ENCODE results near the gene PRRG2.

PRRG2 gene

DNA sequence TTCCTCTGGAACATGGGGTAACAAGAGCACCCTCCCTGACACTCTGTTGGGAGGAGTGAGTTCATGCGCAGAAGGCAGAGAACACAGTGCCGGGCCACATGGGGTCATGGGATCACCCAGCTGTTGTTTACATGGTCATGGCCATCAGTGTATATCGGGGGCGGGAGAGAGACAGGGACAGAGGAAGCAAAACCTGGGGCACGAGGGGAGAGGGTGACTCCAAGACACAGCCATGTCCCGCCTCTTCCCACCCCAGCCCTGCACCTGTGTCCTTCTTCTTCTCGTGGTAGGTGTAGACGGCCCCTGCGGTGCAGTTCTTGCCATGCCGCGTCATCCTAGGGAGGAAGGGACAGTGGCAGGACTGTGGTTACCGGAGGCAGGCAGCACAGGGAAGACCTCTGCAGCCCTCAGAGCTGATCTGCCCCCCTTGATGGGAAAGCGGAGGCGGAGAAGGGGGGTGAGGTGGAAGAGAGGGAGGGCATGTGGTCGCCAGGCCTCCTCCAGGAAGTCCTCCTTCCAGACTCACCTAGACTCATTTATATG, 20.7 kb upstream of the PRRG2 start:
- peak overlapping the region; percentile 77 for H3K4me3 Mint-ChIP-seq
- ATAC-seq (replicated peaks; ENCODE audit: extremely low read depth, poor library complexity, severe bottlenecking) (peak; percentile 21), DNase-seq (ENCODE audit: low spot score in 2 of 2) (no peak)
- peak overlapping the region; percentile 79 for H3K27ac Mint-ChIP-seq (ENCODE audit: low read depth)
- H3K36me3 Mint-ChIP-seq (ENCODE audit: insufficient read depth), result peaks cover 31% of the 10 kb centered on the region
- H3K4me1 Mint-ChIP-seq, result peaks cover 57% of the 10 kb centered on the region
- H3K27me3 Mint-ChIP-seq, result no peaks in the 10 kb centered on the region
- H3K9me3 Mint-ChIP-seq, result no peaks in the 10 kb centered on the region

DNA sequence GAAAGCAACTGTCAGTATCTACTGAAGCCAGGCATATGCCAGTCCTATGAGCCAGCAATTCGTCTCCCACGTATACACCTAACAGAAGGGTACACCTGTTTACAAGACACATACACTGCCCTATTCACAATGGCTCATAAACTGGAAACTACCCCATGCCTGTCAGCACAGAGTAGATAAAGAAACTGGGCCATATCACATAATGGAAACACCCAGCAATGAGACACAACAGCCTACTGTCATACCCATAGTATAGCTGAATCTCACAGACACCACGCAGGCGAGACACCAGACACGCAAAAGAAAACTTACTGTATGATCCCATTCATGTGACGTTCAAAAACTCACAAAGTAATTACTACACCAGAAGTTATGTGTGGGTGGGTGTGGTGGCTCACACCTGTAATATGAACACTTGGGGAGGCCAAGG, 16.5 kb upstream of the PRRG2 start:
- Mint-ChIP-seq H3K4me1 (peaks cover 75% of the 10 kb centered on the region), H3K27me3 (no peaks in the 10 kb centered on the region), H3K4me3 (peak overlapping the region; percentile 48), H3K9me3 (no peaks in the 10 kb centered on the region), H3K27ac (ENCODE audit: low read depth) (peak overlapping the region; percentile 88), H3K36me3 (ENCODE audit: insufficient read depth) (peaks cover 15% of the 10 kb centered on the region)
- ATAC-seq (replicated peaks; ENCODE audit: extremely low read depth, poor library complexity, severe bottlenecking), result no peak
- no peak for DNase-seq (ENCODE audit: low spot score in 2 of 2)

DNA sequence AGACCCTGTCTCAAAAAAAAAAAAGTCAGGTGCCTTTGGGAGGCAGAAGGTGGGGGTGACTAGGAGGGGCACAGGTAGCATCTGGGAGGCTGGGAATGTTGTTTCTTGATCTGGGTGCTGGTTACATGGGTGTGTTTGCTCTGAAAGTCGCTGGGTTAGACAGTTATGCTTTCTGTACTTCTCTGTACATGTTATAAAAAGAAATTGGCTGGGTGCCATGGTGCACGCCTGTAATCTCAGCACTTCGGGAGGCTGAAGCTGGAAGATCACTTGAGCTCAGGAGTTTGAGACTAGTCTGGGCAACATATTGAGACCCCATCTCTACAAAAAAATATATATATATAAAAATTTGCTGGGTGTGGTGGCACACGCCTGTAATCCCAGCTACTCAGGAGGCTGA, 15.9 kb upstream of the PRRG2 start:
- Mint-ChIP-seq H3K36me3 (ENCODE audit: insufficient read depth) (peaks cover 16% of the 10 kb centered on the region), H3K27me3 (no peaks in the 10 kb centered on the region), H3K27ac (ENCODE audit: low read depth) (peak overlapping the region; percentile 88), H3K4me3 (peak overlapping the region; percentile 48), H3K4me1 (peaks cover 74% of the 10 kb centered on the region), H3K9me3 (no peaks in the 10 kb centered on the region)
- ATAC-seq (replicated peaks; ENCODE audit: extremely low read depth, poor library complexity, severe bottlenecking) (no peak), DNase-seq (ENCODE audit: low spot score in 2 of 2) (no peak)

GRCh38 chr19:49566302-49566701, 14.8 kb upstream of the PRRG2 start:
- H3K4me1 Mint-ChIP-seq, result peaks cover 69% of the 10 kb centered on the region
- peak overlapping the region; percentile 88 for H3K27ac Mint-ChIP-seq (ENCODE audit: low read depth)
- peaks cover 16% of the 10 kb centered on the region for H3K36me3 Mint-ChIP-seq (ENCODE audit: insufficient read depth)
- no peaks in the 10 kb centered on the region for H3K9me3 Mint-ChIP-seq
- DNase-seq (ENCODE audit: low spot score in 2 of 2) (no peak), ATAC-seq (replicated peaks; ENCODE audit: extremely low read depth, poor library complexity, severe bottlenecking) (no peak)
- peak overlapping the region; percentile 70 for H3K4me3 Mint-ChIP-seq
- no peaks in the 10 kb centered on the region for H3K27me3 Mint-ChIP-seq

DNA sequence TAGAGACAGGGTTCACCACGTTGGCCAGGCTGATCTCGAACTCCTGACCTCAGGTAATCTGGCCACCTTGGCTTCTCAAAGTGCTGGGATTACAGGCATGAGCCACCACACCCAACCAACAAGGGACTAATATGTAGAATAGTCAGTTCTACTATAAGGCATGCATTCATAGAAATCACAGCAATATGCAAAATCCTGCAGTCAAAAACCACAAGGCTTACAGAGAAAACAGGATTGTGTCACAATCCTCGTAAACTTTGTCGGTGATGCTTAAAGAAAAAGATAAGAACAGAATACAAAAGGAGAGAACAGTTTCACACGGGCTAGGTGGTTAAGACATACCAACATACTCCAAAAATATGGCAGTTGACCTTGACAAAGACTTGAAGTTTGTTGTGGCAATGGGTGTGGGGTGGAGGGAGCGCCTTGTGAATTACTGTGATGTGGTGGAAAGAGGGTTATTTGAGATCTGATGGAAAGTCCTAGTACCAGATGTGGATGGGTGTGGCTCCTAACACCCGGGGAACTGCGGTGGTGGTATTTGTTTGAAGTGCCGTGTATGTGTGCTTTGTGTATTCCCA, 13.2 kb upstream of the PRRG2 start:
- Mint-ChIP-seq H3K4me1 (peaks cover 59% of the 10 kb centered on the region), H3K27ac (ENCODE audit: low read depth) (peak overlapping the region; percentile 81), H3K4me3 (peak overlapping the region; percentile 70), H3K36me3 (ENCODE audit: insufficient read depth) (peaks cover 16% of the 10 kb centered on the region), H3K27me3 (no peaks in the 10 kb centered on the region), H3K9me3 (no peaks in the 10 kb centered on the region)
- DNase-seq (ENCODE audit: low spot score in 2 of 2), result peak; percentile 56 to 81
- peak; percentile 77 for ATAC-seq (replicated peaks; ENCODE audit: extremely low read depth, poor library complexity, severe bottlenecking)

GRCh38 chr19:49570138-49570856, 10.8 kb upstream of the PRRG2 start:
- peak overlapping the region; percentile 58 for H3K27ac Mint-ChIP-seq (ENCODE audit: low read depth)

DNA sequence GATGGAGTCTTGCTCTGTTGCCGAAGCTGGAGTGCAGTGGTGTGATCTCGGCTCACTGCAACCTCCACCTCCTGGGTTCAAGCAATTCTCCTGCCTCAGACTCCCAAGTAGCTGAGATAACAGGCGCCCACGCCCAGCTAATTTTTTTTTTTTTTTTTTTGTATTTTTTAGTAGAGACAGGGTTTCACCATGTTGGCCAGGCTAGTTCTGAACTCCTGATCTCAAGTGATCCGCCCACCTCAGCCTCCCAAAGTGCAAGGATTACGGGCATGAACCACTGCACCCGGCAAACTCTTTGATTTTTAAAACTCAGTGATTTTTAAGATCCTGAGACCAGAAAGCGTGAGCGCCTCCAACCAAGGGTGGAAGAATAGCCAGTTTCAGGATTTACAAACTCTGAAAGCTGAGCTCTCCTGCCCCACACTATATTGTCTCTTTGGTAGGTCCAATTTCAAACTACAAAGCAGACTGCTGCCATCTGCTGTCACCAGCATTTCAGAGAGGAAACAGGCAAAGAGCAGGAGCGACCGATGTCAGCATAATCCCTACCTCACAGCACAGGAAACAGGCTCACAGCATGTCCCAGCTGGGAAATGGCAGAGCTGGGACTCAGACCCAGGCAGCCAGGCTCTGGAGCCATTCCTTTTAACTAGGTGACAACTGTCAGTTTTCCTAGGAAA, 10.0 kb upstream of the PRRG2 start:
- H3K4me1 Mint-ChIP-seq, result peaks cover 31% of the 10 kb centered on the region
- H3K4me3 Mint-ChIP-seq, result no peak overlapping the region
- ATAC-seq (replicated peaks; ENCODE audit: extremely low read depth, poor library complexity, severe bottlenecking) (no peak), DNase-seq (ENCODE audit: low spot score in 2 of 2) (no peak)
- no peaks in the 10 kb centered on the region for H3K9me3 Mint-ChIP-seq
- peaks cover 36% of the 10 kb centered on the region for H3K36me3 Mint-ChIP-seq (ENCODE audit: insufficient read depth)
- H3K27me3 Mint-ChIP-seq, result no peaks in the 10 kb centered on the region
- no peak overlapping the region for H3K27ac Mint-ChIP-seq (ENCODE audit: low read depth)

More at GRCh38 chr19:49570138-49570856, 10.8 kb upstream of the PRRG2 start:
- peak; percentile 44 to 71 for DNase-seq (ENCODE audit: low spot score in 2 of 2)
- H3K9me3 Mint-ChIP-seq, result no peaks in the 10 kb centered on the region
- peaks cover 39% of the 10 kb centered on the region for H3K4me1 Mint-ChIP-seq
- peaks cover 29% of the 10 kb centered on the region for H3K36me3 Mint-ChIP-seq (ENCODE audit: insufficient read depth)
- peak; percentile 26 for ATAC-seq (replicated peaks; ENCODE audit: extremely low read depth, poor library complexity, severe bottlenecking)
- H3K4me3 Mint-ChIP-seq, result peak overlapping the region; percentile 24
- no peaks in the 10 kb centered on the region for H3K27me3 Mint-ChIP-seq

DNA sequence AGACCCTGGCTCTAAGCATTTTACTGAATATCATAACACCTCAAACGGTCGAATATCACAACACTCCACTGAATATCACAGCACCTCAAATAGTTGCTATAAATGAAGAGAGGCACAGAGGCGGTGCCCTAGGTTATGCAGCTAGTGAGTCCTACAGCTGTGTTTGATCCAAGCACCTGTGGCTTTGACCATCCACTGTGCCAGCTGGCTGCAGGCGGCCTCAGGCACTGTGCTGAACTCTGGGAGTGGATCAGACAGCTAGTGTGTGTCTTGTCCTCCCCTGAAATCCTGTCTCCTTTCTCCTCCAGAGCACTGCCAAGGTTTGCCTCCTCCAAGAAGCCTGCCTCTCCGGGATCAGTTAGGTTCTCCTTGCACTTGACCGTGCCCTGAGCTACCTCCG, 8.1 kb upstream of the PRRG2 start:
- DNase-seq (ENCODE audit: low spot score in 2 of 2) (no peak), ATAC-seq (replicated peaks; ENCODE audit: extremely low read depth, poor library complexity, severe bottlenecking) (no peak)
- Mint-ChIP-seq H3K27me3 (no peaks in the 10 kb centered on the region), H3K27ac (ENCODE audit: low read depth) (peak overlapping the region; percentile 65), H3K9me3 (no peaks in the 10 kb centered on the region), H3K36me3 (ENCODE audit: insufficient read depth) (peaks cover 40% of the 10 kb centered on the region), H3K4me1 (peaks cover 28% of the 10 kb centered on the region), H3K4me3 (no peak overlapping the region)

DNA sequence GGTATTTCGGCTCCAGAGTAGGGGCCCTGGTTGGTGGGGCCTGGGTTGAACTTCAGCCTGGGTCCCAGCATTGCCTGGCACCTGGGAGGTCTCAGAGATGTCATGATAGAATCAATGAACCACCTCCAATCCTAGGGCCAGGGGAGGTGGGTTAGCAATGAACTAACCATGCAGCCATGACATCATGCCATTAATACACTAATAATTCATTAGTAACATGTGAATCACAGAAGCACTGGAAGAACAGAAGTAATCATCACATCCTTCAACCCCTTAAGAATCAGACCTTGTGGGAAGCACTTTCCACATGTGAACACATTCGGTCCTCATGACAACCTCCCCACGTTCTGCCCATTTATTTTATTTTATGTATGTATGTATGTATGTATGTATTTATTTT, 7.7 kb upstream of the PRRG2 start:
- Mint-ChIP-seq H3K27me3 (no peaks in the 10 kb centered on the region), H3K4me1 (peaks cover 26% of the 10 kb centered on the region), H3K36me3 (ENCODE audit: insufficient read depth) (peaks cover 36% of the 10 kb centered on the region), H3K27ac (ENCODE audit: low read depth) (peak overlapping the region; percentile 65), H3K9me3 (no peaks in the 10 kb centered on the region), H3K4me3 (no peak overlapping the region)
- DNase-seq (ENCODE audit: low spot score in 2 of 2) (no peak), ATAC-seq (replicated peaks; ENCODE audit: extremely low read depth, poor library complexity, severe bottlenecking) (no peak)

- Mint-ChIP-seq H3K4me1 (peaks cover 27% of the 10 kb centered on the region), H3K27me3 (no peaks in the 10 kb centered on the region), H3K36me3 (ENCODE audit: insufficient read depth) (peaks cover 33% of the 10 kb centered on the region), H3K4me3 (no peak overlapping the region), H3K27ac (ENCODE audit: low read depth) (no peak overlapping the region), H3K9me3 (no peaks in the 10 kb centered on the region)
- DNase-seq (ENCODE audit: low spot score in 2 of 2) (no peak), ATAC-seq (replicated peaks; ENCODE audit: extremely low read depth, poor library complexity, severe bottlenecking) (no peak)
Measured at GRCh38 chr19:49574206-49574755, 6.8 kb upstream of the PRRG2 start.

DNA sequence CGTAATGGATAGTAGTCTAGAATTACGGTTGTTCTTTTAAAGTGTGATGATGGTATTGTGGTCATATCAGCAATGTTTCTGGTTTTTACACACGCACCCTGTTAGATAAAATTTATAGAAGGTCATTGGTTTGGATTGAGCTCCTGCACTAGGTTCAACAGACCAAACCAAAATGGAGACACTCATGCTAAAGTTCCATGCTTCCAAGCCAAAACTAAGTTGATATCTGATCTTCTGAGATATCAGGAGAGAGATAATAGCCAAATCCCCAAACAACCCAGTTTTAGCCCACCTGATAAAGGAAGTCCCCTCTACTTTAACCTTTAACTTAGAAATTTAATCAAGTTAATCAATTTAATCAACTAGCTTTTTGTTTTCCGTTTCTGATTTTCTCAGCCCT, 1.9 kb upstream of the PRRG2 start:
- DNase-seq (ENCODE audit: low spot score in 2 of 2), result no peak
- Mint-ChIP-seq H3K9me3 (no peaks in the 10 kb centered on the region), H3K27me3 (no peaks in the 10 kb centered on the region), H3K4me3 (peak overlapping the region; percentile 93), H3K36me3 (ENCODE audit: insufficient read depth) (peaks cover 27% of the 10 kb centered on the region), H3K27ac (ENCODE audit: low read depth) (no peak overlapping the region), H3K4me1 (peaks cover 32% of the 10 kb centered on the region)
- no peak for ATAC-seq (replicated peaks; ENCODE audit: extremely low read depth, poor library complexity, severe bottlenecking)

DNA sequence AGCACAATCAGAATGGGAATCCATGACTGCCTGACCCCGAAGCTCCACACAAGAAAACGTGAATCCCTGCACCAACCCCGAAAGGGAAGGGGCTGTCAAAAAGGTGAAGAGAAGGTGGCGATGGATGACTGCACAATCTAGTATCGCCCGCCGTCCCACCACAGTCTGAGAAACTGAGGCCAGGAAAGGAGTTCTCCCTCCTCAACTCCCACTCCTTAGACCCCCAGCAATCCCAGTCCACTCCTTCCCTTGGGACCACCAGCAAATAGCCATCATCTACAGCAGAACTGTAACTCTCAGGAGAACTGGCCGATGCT, 1.2 kb upstream of the PRRG2 start:
- DNase-seq (ENCODE audit: low spot score in 2 of 2), result no peak
- Mint-ChIP-seq H3K27me3 (no peaks in the 10 kb centered on the region), H3K4me1 (peaks cover 32% of the 10 kb centered on the region), H3K9me3 (no peaks in the 10 kb centered on the region), H3K36me3 (ENCODE audit: insufficient read depth) (peaks cover 21% of the 10 kb centered on the region), H3K4me3 (peak overlapping the region; percentile 93), H3K27ac (ENCODE audit: low read depth) (peak overlapping the region; percentile 87)
- no peak for ATAC-seq (replicated peaks; ENCODE audit: extremely low read depth, poor library complexity, severe bottlenecking)

Measured in central memory CD8-positive, alpha-beta T cell (primary cell).